Upper lobe of left lung (tissue), 4 donors: Measurements from ENCODE around the gene ZNF554.

Source experiments
- EP300 ChIP-seq, 4 donors: sonication (generic); formaldehyde crosslinking; IDR thresholded peaks; one replicate each; pipeline ENCODE4 v1.5.1; 2017; ENCODE audit warnings: antibody characterized with exemption in 4 of 4, control low read depth in 2 of 4
- POLR2A ChIP-seq, 4 donors: fragments of 450-650 bp; IDR thresholded peaks; one replicate each; pipeline ENCODE4 v1.5.1; 2016 to 2017; ENCODE audit warnings: antibody characterized with exemption in 4 of 4, mild to moderate bottlenecking in 2 of 4
- TF ChIP-seq, protein P1 (sequence below), 6 experiments: fragments of 450-650 bp in 4 of 6; fragments of 200-600 bp in 2 of 6; sonication (generic) in 2 of 6; IDR thresholded peaks; one replicate each; pipeline ENCODE4 v1.5.1; 2016 to 2019; ENCODE audit warnings: antibody characterized with exemption in 6 of 6

GRCh38 chr19:2805991-2806649 lies 13.5 kb upstream of the ZNF554 start:
- TF ChIP-seq EP300 (IDR thresholded peaks at IDR 0.05) = no peak
- TF ChIP-seq, protein P1, sequence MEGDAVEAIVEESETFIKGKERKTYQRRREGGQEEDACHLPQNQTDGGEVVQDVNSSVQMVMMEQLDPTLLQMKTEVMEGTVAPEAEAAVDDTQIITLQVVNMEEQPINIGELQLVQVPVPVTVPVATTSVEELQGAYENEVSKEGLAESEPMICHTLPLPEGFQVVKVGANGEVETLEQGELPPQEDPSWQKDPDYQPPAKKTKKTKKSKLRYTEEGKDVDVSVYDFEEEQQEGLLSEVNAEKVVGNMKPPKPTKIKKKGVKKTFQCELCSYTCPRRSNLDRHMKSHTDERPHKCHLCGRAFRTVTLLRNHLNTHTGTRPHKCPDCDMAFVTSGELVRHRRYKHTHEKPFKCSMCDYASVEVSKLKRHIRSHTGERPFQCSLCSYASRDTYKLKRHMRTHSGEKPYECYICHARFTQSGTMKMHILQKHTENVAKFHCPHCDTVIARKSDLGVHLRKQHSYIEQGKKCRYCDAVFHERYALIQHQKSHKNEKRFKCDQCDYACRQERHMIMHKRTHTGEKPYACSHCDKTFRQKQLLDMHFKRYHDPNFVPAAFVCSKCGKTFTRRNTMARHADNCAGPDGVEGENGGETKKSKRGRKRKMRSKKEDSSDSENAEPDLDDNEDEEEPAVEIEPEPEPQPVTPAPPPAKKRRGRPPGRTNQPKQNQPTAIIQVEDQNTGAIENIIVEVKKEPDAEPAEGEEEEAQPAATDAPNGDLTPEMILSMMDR (IDR thresholded peaks at IDR 0.05) = no peak
- TF ChIP-seq POLR2A (IDR thresholded peaks at IDR 0.05) = no peak
